PFSK-1 (cell line): Measurements from ENCODE around the gene RTL5.

Experiments
- FOXP2 ChIP-seq: optimal IDR thresholded peaks from 2 replicates; pipeline ENCODE3; 2011; ENCODE audit warnings: borderline replicate concordance, control low read depth, inconsistent platforms; ENCODE audit not compliant: insufficient read depth; ENCODE audit errors: extremely low read length, extremely low read depth
- POLR2AphosphoS5 ChIP-seq: IDR thresholded peaks from 2 replicates; pipeline ENCODE4 v1.6.1; 2012; ENCODE audit warnings: low read depth, mild to moderate bottlenecking, control low read depth, low read length, moderate library complexity
- REST ChIP-seq, 2 experiments: IDR thresholded peaks; 2 replicates each; pipeline versions ENCODE4 v1.6.1 to v1.8.0; 2011 to 2012; ENCODE audit warnings: low read depth in 2 of 2, low read length in 2 of 2, control low read depth in 1 of 2, inconsistent platforms in 1 of 2, mild to moderate bottlenecking in 1 of 2, moderate library complexity in 1 of 2; ENCODE audit not compliant: insufficient read depth in 1 of 2
- SIN3A ChIP-seq: IDR thresholded peaks from 2 replicates; pipeline ENCODE4 v1.6.1; 2012; ENCODE audit warnings: mild to moderate bottlenecking, low read length, moderate library complexity, borderline replicate concordance; ENCODE audit not compliant: insufficient read depth
- TAF1 ChIP-seq: IDR thresholded peaks from 2 replicates; pipeline ENCODE4 v1.6.1; 2012; ENCODE audit warnings: low read length, control low read depth, borderline replicate concordance; ENCODE audit not compliant: insufficient read depth

The RTL5 gene

GRCh38 chrX:72113461-72113860, 18.3 kb downstream of the RTL5 start:
- TF ChIP-seq REST (IDR thresholded peaks at IDR 0.05; ENCODE audit: insufficient read depth in 1 of 2, low read depth in 2 of 2, low read length in 2 of 2) (no peak), FOXP2 (no peak), TAF1 (no peak), SIN3A (no peak), POLR2AphosphoS5 (no peak)

- TF ChIP-seq POLR2AphosphoS5 (no peak), FOXP2 (no peak), SIN3A (no peak), REST (IDR thresholded peaks at IDR 0.05; ENCODE audit: insufficient read depth in 1 of 2, low read depth in 2 of 2, low read length in 2 of 2) (no peak), TAF1 (no peak)
Measured at GRCh38 chrX:72110876-72111708, 20.6 kb downstream of the RTL5 start.

GRCh38 chrX:72110051-72110875, 21.5 kb downstream of the RTL5 start:
- TF ChIP-seq SIN3A (no peak), POLR2AphosphoS5 (no peak), FOXP2 (no peak), TAF1 (no peak), REST (IDR thresholded peaks at IDR 0.05; ENCODE audit: insufficient read depth in 1 of 2, low read depth in 2 of 2, low read length in 2 of 2) (no peak)

GRCh38 chrX:72108666-72109065, 23.0 kb downstream of the RTL5 start:
- no peak for TF ChIP-seq SIN3A
- TF ChIP-seq FOXP2, result no peak
- no peak for TF ChIP-seq REST (IDR thresholded peaks at IDR 0.05; ENCODE audit: insufficient read depth in 1 of 2, low read depth in 2 of 2, low read length in 2 of 2)
- no peak for TF ChIP-seq POLR2AphosphoS5
- no peak for TF ChIP-seq TAF1
